Measurements from ENCODE around the gene F8.

The F8 gene

GRCh38 chrX:154809939-154810665, 212.4 kb downstream of the F8 start:
- peaks cover 11% of the 10 kb centered on the region for H3K4me1 Mint-ChIP-seq (ENCODE audit: low read depth)
- H3K4me3 Mint-ChIP-seq = no peak overlapping the region
- no peaks in the 10 kb centered on the region for H3K27me3 Mint-ChIP-seq
- no peak overlapping the region for H3K27ac Mint-ChIP-seq
- no peaks in the 10 kb centered on the region for H3K36me3 Mint-ChIP-seq (ENCODE audit: low read depth)
- no peaks in the 10 kb centered on the region for H3K9me3 Mint-ChIP-seq

DNA sequence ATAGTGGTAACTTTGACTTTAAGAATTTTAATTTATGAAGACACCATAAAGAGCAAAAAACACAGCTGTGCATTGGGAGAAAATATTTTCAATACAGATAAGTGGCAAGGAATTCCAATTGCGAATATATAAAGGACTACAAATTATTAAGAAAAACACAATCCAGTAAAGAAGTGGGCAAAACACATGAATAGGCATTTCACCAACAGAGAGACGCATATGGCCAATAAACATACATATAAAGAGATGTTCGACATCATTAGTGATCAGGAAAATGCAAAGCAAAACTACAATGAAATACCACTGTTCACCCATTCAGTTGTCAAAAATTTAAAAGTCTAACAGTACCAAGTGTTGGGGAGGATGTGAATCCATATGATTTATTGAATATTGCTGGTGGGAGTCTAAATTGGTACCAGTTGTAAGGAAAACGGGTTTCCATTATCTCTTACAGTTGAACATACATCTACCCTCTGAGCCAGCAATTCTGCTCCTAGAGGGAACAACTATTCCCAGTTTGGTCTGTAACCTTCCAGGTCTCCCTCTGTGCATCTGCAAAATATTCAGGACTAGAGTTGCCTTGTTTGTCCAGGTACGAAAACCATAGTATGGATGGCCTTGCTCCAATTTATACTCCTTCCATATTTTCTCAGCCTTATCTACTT, 215.6 kb downstream of the F8 start:
- Mint-ChIP-seq H3K27me3 (no peaks in the 10 kb centered on the region), H3K27ac (no peak overlapping the region), H3K4me3 (no peak overlapping the region), H3K9me3 (no peaks in the 10 kb centered on the region), H3K36me3 (ENCODE audit: low read depth) (no peaks in the 10 kb centered on the region), H3K4me1 (ENCODE audit: low read depth) (peaks cover 37% of the 10 kb centered on the region)

- Mint-ChIP-seq H3K9me3 (no peaks in the 10 kb centered on the region), H3K4me1 (ENCODE audit: low read depth) (peaks cover 46% of the 10 kb centered on the region), H3K27ac (no peak overlapping the region)
These were observed 216.8 kb downstream of the F8 start for GRCh38 chrX:154805696-154806091.

GRCh38 chrX:154804957-154805695, 217.4 kb downstream of the F8 start, which contains the start of gene MPP1:
MPP1 (minus strand) TSS chrX:154805485; CDS start chrX:154805373, 112 bp downstream.
- no peaks in the 10 kb centered on the region for H3K27me3 Mint-ChIP-seq
- no peaks in the 10 kb centered on the region for H3K9me3 Mint-ChIP-seq
- peak within 1 kb of the TSS; percentile 79 for H3K4me3 Mint-ChIP-seq
- no peak within 1 kb of the TSS for H3K27ac Mint-ChIP-seq
- peaks cover 52% of the 10 kb centered on the region for H3K4me1 Mint-ChIP-seq (ENCODE audit: low read depth)
- no peaks in the 10 kb centered on the region for H3K36me3 Mint-ChIP-seq (ENCODE audit: low read depth)

More at GRCh38 chrX:154805696-154806091, 216.8 kb downstream of the F8 start:
- H3K36me3 Mint-ChIP-seq (ENCODE audit: low read depth) = no peaks in the 10 kb centered on the region
- peak overlapping the region; percentile 79 for H3K4me3 Mint-ChIP-seq
- no peaks in the 10 kb centered on the region for H3K27me3 Mint-ChIP-seq

- Mint-ChIP-seq H3K4me3 (peak overlapping the region; percentile 79), H3K4me1 (ENCODE audit: low read depth) (peaks cover 55% of the 10 kb centered on the region), H3K27me3 (no peaks in the 10 kb centered on the region), H3K27ac (no peak overlapping the region), H3K36me3 (ENCODE audit: low read depth) (no peaks in the 10 kb centered on the region), H3K9me3 (no peaks in the 10 kb centered on the region)
These were observed 218.1 kb downstream of the F8 start for GRCh38 chrX:154804261-154804956.

DNA sequence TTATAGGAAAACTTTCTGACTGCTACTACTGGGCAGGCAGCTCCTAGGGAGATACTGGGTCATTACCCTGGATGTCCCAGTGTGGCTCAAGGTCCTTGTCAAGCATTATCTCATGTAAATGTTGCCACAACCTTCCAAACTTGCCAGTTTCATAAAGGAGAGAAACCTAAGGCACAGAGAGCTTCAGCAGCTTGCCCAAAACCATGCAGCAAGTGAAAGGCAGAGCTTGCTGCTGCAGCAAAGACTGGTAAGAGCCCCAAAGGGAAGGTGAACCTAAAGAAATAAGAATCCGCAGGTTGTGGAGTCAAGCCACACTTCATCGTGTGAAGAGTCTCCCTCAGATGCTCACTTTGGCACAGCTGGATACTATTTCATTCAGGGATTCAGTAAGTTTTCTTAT, 219.6 kb downstream of the F8 start:
- Mint-ChIP-seq H3K4me3 (no peak overlapping the region), H3K27me3 (no peaks in the 10 kb centered on the region), H3K27ac (no peak overlapping the region), H3K9me3 (no peaks in the 10 kb centered on the region), H3K4me1 (ENCODE audit: low read depth) (peaks cover 69% of the 10 kb centered on the region), H3K36me3 (ENCODE audit: low read depth) (no peaks in the 10 kb centered on the region)

DNA sequence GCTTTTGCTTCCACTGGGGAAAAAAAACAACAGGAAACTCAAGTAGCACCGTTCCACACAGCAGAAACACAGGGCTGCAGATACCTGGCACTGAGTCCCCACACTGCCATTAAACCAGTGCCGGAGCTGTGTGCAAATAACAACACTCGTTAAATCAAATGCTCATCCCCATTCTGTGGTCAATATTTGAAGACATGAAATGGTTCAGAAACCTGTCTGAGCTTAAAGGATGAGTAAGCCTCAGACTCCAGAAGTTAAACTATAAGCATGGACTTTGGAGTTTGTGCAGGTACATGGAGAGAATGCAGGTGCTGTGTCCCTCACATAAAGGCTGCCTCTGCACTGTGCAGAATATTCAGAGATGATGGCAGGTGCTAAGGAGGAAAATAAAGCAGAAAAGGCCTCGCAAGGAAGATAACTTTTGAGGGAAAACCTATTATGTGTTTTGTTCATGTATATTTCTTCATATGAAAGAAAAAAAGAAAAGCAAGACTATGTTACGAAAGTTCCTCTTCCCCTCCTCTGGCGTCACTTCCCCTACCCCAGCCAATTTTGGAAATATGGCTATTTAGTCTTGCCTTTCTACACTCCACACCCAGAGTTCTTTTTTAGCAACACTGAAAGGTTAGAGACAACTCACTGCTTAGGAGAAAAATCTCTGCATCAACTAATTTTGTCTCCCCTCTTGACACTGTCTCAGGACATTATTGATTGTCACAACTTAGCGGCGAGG, 221.9 kb downstream of the F8 start:
- no peaks in the 10 kb centered on the region for H3K36me3 Mint-ChIP-seq (ENCODE audit: low read depth)
- H3K9me3 Mint-ChIP-seq = no peaks in the 10 kb centered on the region
- H3K4me1 Mint-ChIP-seq (ENCODE audit: low read depth) = peaks cover 78% of the 10 kb centered on the region
- H3K4me3 Mint-ChIP-seq = peak overlapping the region; percentile 13
- peak overlapping the region; percentile 93 for H3K27ac Mint-ChIP-seq
- no peaks in the 10 kb centered on the region for H3K27me3 Mint-ChIP-seq

DNA sequence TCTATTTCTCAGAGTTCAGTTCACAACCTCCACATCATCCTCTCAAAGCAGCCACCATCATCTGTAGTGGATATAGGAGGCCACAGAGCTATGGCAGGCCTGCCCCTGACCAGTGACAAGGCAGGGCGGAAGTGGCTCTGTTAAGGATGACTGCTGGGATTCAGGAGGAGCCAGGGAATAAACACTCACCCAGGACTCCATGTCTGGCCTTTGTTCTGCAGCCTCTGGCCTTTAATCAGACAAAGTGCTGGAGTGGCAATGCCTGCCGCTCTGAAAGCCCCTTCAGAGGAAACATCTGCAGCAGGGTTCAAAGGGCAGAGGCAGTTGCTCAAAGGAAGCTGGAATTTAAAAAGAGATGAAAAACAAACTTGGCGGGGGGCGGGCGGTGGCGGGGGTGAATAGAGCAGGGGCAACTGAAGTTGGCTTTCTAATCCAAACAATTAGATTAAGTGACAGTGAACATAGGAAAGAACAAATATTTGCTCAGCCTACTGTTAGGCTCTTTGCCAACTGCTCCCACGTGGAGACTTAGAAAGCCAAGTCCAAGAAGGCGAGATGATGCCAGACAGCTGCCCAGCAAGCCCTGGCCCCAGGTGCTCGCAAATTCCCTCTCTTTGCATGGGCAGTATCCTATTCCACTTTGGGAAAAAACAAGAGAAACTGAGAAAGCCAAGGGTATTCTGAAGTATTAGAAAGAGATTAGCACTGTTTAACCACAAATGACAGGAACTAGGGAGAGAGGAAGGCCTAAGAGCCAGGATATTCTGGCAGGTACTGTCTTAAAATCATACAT, 222.8 kb downstream of the F8 start:
- H3K4me1 Mint-ChIP-seq (ENCODE audit: low read depth) = peaks cover 75% of the 10 kb centered on the region
- H3K36me3 Mint-ChIP-seq (ENCODE audit: low read depth) = no peaks in the 10 kb centered on the region
- peak overlapping the region; percentile 93 for H3K27ac Mint-ChIP-seq
- H3K9me3 Mint-ChIP-seq = no peaks in the 10 kb centered on the region
- H3K27me3 Mint-ChIP-seq = no peaks in the 10 kb centered on the region
- peak overlapping the region; percentile 48 for H3K4me3 Mint-ChIP-seq

DNA sequence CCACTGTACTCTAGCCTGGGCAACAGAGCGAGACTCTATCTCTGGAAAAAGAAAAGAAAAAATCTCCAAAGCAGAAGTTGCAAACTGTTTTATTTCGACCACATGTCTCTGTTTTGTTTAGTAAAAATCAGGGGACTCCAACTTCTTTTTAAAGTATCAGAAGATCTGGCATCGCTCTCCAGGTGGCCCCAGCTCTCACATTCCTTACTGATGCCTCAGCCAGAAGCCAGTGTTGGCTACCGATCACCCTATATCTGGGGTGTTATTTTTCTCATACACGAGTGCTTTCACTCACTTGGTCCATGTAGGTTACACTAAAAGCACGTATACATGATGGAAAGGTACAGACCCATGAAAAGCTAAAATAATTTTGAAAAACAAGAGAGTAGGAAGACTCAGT, 225.5 kb downstream of the F8 start:
- Mint-ChIP-seq H3K4me1 (ENCODE audit: low read depth) (peaks cover 61% of the 10 kb centered on the region), H3K27ac (no peak overlapping the region), H3K4me3 (no peak overlapping the region), H3K27me3 (no peaks in the 10 kb centered on the region), H3K9me3 (no peaks in the 10 kb centered on the region), H3K36me3 (ENCODE audit: low read depth) (no peaks in the 10 kb centered on the region)

DNA sequence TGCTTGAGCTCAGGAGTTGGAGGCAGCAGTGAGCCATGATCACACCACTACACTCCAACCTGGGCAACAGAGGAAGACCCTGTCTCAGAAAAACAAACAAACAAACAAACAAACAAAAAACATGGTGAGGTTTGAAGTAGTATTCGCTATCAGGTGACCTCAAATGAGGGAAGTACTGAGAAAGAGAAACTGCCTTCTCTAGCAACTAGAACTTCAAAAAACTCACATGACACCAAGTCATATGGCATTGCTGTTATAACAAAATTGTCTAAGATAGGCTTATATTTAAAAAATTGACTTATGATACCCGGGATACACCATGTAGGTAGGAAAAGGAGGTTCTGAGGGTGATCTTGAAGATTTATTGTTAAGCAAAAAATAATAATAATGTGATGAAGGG, 227.5 kb downstream of the F8 start:
- Mint-ChIP-seq H3K4me3 (no peak overlapping the region), H3K27me3 (no peaks in the 10 kb centered on the region), H3K9me3 (no peaks in the 10 kb centered on the region), H3K27ac (no peak overlapping the region), H3K4me1 (ENCODE audit: low read depth) (peaks cover 55% of the 10 kb centered on the region), H3K36me3 (ENCODE audit: low read depth) (no peaks in the 10 kb centered on the region)

- H3K4me3 Mint-ChIP-seq = no peak overlapping the region
- no peak overlapping the region for H3K27ac Mint-ChIP-seq
- H3K36me3 Mint-ChIP-seq (ENCODE audit: low read depth) = peaks cover 7% of the 10 kb centered on the region
These were observed 229.3 kb downstream of the F8 start for GRCh38 chrX:154793084-154793795.

GRCh38 chrX:154791939-154792338, 230.6 kb downstream of the F8 start:
- H3K9me3 Mint-ChIP-seq = no peaks in the 10 kb centered on the region
- H3K27ac Mint-ChIP-seq = peak overlapping the region; percentile 50
- peaks cover 26% of the 10 kb centered on the region for H3K4me1 Mint-ChIP-seq (ENCODE audit: low read depth)
- H3K36me3 Mint-ChIP-seq (ENCODE audit: low read depth) = peaks cover 7% of the 10 kb centered on the region
- H3K4me3 Mint-ChIP-seq = no peak overlapping the region
- no peaks in the 10 kb centered on the region for H3K27me3 Mint-ChIP-seq

More at GRCh38 chrX:154793084-154793795, 229.3 kb downstream of the F8 start:
- Mint-ChIP-seq H3K4me1 (ENCODE audit: low read depth) (peaks cover 38% of the 10 kb centered on the region), H3K9me3 (no peaks in the 10 kb centered on the region), H3K27me3 (no peaks in the 10 kb centered on the region)

DNA sequence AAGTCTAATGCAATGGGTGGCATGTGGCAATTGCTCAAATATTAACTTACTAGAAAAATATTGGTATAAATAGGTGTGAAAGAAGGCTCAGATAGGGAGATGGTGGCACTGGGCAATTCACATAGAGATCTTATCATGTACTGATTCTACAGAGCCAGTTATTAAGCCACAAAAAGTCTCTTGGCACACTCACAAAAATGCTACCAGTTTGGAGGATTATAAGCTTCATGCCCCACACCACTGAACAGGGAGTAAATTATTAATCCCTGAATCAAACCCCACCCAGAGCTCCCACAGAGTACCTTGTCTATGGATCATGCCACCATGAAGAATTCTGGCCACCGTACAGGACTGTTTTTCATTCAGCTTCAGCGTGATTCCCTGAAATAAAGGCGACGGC, 231.1 kb downstream of the F8 start:
- peaks cover 7% of the 10 kb centered on the region for H3K36me3 Mint-ChIP-seq (ENCODE audit: low read depth)
- no peaks in the 10 kb centered on the region for H3K9me3 Mint-ChIP-seq
- H3K27me3 Mint-ChIP-seq = no peaks in the 10 kb centered on the region
- H3K27ac Mint-ChIP-seq = no peak overlapping the region
- peaks cover 21% of the 10 kb centered on the region for H3K4me1 Mint-ChIP-seq (ENCODE audit: low read depth)
- H3K4me3 Mint-ChIP-seq = no peak overlapping the region
